Keratinocyte (primary cell): ENCODE results near the gene ERBB3.

ENCODE experiments used
- EZH2 ChIP-seq: IDR thresholded peaks from one replicate; pipeline ENCODE4 v1.6.1; 2012; ENCODE audit warnings: inconsistent platforms, mild to moderate bottlenecking, low read length, moderate library complexity
- TF ChIP-seq, protein P1 (sequence below), 3 experiments: IDR thresholded peaks in 1 of 3; conservative IDR thresholded peaks in 1 of 3; optimal IDR thresholded peaks in 1 of 3; 2 replicates in 2 of 3; 3 replicates in 1 of 3; pipeline versions ENCODE3 to v1.5.1; 2011; ENCODE audit warnings: low read length in 3 of 3, mild to moderate bottlenecking in 3 of 3, moderate library complexity in 2 of 3, control low read depth in 1 of 3, inconsistent platforms in 1 of 3; ENCODE audit not compliant: insufficient read depth in 2 of 3; ENCODE audit errors: extremely low read depth in 1 of 3

GRCh38 chr12:56115329-56115728, 35.4 kb downstream of the ERBB3 start:
- TF ChIP-seq, protein P1, sequence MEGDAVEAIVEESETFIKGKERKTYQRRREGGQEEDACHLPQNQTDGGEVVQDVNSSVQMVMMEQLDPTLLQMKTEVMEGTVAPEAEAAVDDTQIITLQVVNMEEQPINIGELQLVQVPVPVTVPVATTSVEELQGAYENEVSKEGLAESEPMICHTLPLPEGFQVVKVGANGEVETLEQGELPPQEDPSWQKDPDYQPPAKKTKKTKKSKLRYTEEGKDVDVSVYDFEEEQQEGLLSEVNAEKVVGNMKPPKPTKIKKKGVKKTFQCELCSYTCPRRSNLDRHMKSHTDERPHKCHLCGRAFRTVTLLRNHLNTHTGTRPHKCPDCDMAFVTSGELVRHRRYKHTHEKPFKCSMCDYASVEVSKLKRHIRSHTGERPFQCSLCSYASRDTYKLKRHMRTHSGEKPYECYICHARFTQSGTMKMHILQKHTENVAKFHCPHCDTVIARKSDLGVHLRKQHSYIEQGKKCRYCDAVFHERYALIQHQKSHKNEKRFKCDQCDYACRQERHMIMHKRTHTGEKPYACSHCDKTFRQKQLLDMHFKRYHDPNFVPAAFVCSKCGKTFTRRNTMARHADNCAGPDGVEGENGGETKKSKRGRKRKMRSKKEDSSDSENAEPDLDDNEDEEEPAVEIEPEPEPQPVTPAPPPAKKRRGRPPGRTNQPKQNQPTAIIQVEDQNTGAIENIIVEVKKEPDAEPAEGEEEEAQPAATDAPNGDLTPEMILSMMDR (optimal IDR thresholded peaks at IDR 0.05 in 1 of 3, IDR thresholded peaks at IDR 0.05 in 1 of 3, conservative IDR thresholded peaks at IDR 0.05 in 1 of 3; ENCODE audit: extremely low read depth in 1 of 3, insufficient read depth in 2 of 3, low read length in 3 of 3), result no peak
- TF ChIP-seq EZH2, result no peak
